Measurements from ENCODE around the gene PCDHB15.

PCDHB15 gene

GRCh38 chr5:141298376-141298775 is 53.2 kb downstream of the PCDHB15 start:
- peaks cover 6 to 23% of the 10 kb centered on the region in 2 donors for H3K9me3 ChIP-seq (replicated peaks in 1 of 2; ENCODE audit: control insufficient read depth in 2 of 2, insufficient read depth in 1 of 2, low read depth in 1 of 2, low read length in 2 of 2)
- no peaks in the 10 kb centered on the region for H3K36me3 ChIP-seq (replicated peaks in 1 of 2; ENCODE audit: control insufficient read depth in 2 of 2, insufficient read depth in 2 of 2, low read length in 2 of 2)
- DNase-seq (ENCODE audit: low spot score), result no peak
- H2BK15ac ChIP-seq (ENCODE audit: low read length), result no peak overlapping the region
- no peak overlapping the region for H2BK5ac ChIP-seq (ENCODE audit: low read length)
- H3K4me3 ChIP-seq (ENCODE audit: low read length in 2 of 2), result no peak overlapping the region
- no peak overlapping the region for H2AK5ac ChIP-seq (ENCODE audit: low read depth, low read length)
- no peak overlapping the region for H3K9ac ChIP-seq (ENCODE audit: low read depth, low read length, poor library complexity)
- no CpG with 5 or more reads among the region's 4 CpGs for WGBS, 2 donors (ENCODE audit: extremely low coverage in 2 of 2, insufficient read length in 2 of 2, insufficient replicate concordance in 1 of 2)
- no peaks in the 10 kb centered on the region for H3K79me1 ChIP-seq (ENCODE audit: low read depth, low read length)
- no peak overlapping the region for H4K91ac ChIP-seq (ENCODE audit: low read depth, low read length, poor library complexity)
- H3K14ac ChIP-seq (ENCODE audit: low read length), result no peak overlapping the region
- H3K23ac ChIP-seq (ENCODE audit: low read depth, low read length, poor library complexity), result no peak overlapping the region
- H2BK12ac ChIP-seq (ENCODE audit: low read length), result no peak overlapping the region
- no peaks in the 10 kb centered on the region for H3K4me1 ChIP-seq (ENCODE audit: control insufficient read depth in 2 of 2, insufficient read depth in 1 of 2, low read depth in 1 of 2, low read length in 2 of 2)
- H3K27me3 ChIP-seq (ENCODE audit: control insufficient read depth in 3 of 3, insufficient read depth in 3 of 3, low read depth in 1 of 3, low read length in 3 of 3), result no peaks in the 10 kb centered on the region
- H3K4ac ChIP-seq (ENCODE audit: low read length), result no peak overlapping the region
- no peak overlapping the region for H4K8ac ChIP-seq (ENCODE audit: low read depth, low read length)
- H3K18ac ChIP-seq (ENCODE audit: low read length), result no peak overlapping the region
- H2AFZ ChIP-seq (ENCODE audit: low read length), result no peak overlapping the region
- no peak overlapping the region for H3K27ac ChIP-seq (replicated peaks; ENCODE audit: low read length)
- no peak overlapping the region for H2BK120ac ChIP-seq (ENCODE audit: low read depth, low read length)
- H3K4me2 ChIP-seq (ENCODE audit: insufficient read depth, low read length, poor library complexity, severe bottlenecking), result no peak overlapping the region

Data from neuronal stem cell (in vitro differentiated cells).